SKM-1 (cell line): ENCODE measurements around the gene SMIM11.
"Not testable (repeated sequence)": the region's sequence is repeated elsewhere in the genome, so short reads cannot be mapped to it uniquely, and the experiment has no call there.

Experiments
- DNase-seq: peaks from one replicate; lab custom pipeline; 2025; ENCODE audit not compliant: unreplicated experiment; lab: John Stamatoyannopoulos, UW

Gene SMIM11, protein sequence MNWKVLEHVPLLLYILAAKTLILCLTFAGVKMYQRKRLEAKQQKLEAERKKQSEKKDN

GRCh38 chr21:34374940-34375618 is at the start of gene SMIM11:
Gene SMIM11, plus strand, starts transcription at chr21:34375507. Its CDS starts 3,998 bp downstream, at chr21:34379505.
- not testable (repeated sequence) for DNase-seq

DNA sequence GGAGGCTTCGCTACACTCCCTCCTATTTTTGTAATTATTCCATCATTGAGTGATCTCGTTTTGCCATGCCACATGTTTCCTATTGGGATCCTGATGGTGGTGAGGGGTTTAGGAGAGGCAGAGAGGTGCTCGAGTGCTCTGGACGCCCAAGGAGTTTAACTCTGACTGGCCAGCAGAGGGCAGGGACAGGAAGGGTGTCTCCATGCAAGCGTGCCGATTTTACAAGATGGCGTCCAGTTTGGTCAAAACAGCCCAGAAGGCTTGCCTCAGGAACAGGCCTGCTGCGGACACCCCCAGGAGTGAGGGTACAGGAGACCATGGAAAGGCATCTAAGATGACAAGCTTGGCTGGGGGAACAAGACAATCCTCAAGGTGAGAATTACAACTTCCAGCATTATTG is 45.3 kb upstream of the SMIM11 start:
- DNase-seq = no peak

DNA sequence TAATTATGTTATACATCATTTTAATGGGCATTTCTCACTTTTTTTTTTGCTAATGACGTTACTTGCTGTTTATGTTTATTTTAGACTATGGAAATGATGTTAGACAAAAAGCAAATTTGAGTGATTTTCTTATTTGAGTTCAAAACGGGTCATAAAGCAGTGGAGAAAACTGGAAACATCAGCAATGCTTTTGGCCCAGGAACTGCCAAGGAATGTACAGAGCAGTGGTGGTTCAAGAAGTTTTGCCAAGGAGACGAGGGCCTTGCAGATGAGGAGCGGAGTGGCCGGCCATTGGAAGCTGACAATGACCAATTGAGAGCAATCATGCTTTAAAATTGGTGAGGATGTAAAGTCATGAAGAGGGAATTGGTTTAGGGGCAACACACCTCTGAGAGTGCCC is 43.6 kb upstream of the SMIM11 start:
- no peak for DNase-seq

DNA sequence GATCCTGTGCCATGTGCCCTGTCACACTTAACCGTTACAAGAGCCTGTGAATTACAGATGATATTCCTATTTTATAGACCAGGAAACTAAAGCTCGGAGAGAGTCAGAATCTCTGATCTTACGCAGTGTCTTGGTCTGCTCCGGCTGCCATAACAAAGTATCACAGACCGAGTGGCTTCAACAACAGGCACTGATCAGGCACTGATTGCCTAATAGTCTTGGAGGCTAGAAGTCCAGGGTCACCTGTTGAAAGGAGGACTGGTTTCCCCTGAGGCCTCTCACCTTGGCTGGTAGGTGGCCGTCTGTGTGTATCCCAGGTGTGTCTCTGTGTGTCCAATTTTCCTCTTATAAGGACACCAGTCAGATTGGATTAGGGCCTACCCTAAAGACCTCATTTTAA is 43.0 kb upstream of the SMIM11 start:
- DNase-seq = no peak

DNA sequence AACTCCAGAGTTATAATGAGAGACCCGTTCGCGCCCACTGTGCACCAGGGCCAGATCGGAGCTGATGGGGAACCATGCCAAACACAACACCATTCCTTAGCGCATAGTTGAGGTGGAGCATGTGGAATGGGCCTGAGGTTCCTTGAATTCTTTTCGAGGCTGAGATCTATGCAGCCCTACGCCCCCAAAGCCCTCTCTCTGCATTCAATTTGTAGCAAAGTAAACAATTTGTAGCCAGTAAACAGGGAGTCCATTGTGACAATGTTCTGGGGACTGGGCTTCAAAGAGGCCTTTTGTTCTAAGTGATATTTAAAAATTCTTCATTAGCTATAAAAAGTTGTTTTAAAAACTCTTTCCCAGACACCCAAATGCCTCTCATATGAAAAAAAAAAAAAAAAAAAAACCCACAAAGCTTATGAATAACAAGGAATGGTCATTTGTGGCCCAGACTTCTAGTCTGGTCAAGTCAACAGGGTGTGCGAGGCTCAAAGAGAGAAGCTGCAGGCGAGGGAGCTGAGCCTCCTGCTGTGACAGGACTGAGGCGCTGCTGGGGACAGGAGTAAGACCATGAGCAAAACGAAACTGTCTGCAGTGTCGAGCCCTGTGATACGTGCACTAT is 42.1 kb upstream of the SMIM11 start:
- no peak for DNase-seq

DNA sequence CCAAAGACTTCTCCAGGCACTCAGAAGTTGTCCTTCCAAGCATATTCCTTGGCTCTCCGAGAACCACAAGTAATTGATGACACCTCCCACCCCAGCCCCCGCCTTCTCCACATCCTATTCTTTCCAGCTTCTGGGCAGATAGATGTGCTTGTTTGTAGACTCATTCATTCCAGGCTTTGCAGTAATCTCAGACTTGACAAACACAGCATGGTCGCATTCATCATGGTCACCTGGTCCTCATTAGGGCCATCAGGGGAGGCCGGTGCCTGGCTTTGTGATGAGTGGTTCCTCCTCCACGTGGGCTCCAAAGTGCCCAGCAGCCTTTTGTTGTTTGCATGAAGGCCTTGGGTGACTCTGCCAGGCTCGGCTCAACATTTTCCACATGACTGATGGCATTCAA is 40.0 kb upstream of the SMIM11 start:
- no peak for DNase-seq

DNA sequence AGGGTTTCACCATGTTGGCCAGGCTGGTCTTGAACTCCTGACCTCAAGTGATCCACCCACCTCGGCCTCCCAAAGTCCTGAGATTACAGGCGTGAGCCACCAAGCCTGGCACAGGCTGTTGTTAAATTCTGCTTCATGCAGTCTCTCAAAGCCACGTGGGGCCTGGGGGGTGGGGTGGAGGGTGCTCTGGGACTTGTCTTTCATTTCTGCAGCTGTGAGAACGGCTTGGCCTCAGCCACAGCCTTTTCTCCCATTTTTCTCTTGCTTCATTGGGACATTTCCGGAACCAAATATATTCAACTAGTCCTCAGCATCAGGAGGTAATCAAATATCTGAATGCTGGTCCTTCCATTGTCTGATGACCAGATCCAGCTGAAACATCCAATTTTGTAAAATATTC is 39.1 kb upstream of the SMIM11 start:
- DNase-seq = no peak

- DNase-seq = no peak
These were observed 38.4 kb upstream of the SMIM11 start for GRCh38 chr21:34336756-34337391.

DNA sequence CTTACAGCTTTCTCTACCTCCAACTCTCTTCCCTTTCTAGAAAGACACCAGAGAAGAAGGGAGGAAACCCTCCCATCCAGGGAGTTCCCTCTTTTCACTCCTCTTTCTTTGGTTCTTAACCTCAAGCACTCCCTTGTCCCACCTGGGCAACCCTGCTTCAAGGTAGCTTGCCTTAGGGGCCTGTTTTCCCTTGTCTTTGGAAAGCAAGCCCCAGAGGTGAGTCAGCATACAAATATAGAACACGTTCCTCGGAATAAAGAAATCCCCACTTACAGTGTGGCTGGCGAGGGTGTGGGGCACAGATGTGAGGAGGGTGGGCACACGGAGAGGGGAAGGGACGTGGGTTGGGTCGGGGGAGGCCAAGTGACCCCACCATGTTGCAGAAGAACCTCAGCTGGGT is 37.6 kb upstream of the SMIM11 start:
- no peak for DNase-seq

GRCh38 chr21:34338226-34338625 is 37.1 kb upstream of the SMIM11 start:
- no peak for DNase-seq

DNA sequence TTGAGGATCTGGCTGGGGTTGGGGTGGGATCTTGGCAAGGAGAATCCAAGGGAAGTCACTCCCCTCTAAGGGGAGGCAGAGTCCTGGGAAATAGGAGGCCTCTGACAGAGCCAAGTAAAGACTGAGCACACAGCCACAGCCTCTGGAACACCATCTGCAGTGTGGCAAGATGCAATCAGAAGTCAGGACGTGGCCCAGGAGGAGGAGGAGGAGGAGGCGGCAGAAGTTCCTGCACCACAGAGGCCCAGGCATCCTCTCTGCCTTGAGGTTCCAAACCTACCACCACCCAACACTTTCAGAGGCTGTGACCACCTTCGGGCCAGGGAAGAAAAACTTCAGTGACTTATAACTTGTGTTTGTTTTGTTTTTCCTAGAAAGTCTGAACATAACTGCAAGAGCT is 35.2 kb upstream of the SMIM11 start:
- no peak for DNase-seq

GRCh38 chr21:34342476-34342875 is 32.8 kb upstream of the SMIM11 start:
- DNase-seq = no peak

DNA sequence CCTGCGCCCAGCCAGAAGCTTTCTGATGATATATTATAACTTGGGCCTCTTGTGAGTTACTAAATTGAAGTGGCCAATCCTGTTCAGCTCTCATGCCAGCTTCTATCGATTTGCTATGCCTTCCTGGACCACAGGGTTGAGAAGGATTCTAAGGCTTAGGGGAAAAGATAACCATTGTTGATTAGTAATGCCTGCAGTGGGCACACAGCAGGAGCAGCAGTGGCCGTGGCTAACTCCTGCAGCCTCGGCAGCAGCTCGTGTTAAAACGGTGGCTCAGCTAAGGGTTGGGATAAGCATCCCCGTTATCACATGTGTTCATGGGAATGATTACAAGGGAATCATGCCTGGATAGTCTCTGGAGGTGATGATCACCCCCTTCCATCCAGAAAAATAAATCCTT is 32.0 kb upstream of the SMIM11 start:
- no peak for DNase-seq

GRCh38 chr21:34343838-34344381 is 31.4 kb upstream of the SMIM11 start:
- no peak for DNase-seq

DNA sequence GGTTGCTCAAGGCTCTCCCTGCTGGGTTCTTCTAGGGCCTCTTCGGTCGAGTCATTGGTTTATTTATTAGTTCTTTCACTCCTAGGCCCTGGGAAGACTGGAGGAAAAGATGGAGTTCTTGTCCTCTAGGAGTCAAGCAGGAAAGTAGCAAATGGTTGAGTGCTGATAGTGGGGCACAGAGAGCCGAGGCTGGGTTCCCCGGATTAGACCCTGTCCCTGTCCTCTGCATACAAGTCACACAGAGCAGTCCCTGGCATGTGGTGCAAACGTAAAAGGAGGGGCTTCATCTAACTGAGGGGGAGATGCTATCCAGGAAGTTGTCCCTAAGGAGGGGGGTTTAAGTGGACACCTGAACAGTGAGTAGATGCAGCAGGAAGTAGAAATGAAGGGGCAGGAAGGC is 30.7 kb upstream of the SMIM11 start:
- no peak for DNase-seq

- DNase-seq = no peak
These were observed 30.0 kb upstream of the SMIM11 start for GRCh38 chr21:34345091-34345871.

- no peak for DNase-seq
These were observed 29.4 kb upstream of the SMIM11 start for GRCh38 chr21:34345892-34346291.

DNA sequence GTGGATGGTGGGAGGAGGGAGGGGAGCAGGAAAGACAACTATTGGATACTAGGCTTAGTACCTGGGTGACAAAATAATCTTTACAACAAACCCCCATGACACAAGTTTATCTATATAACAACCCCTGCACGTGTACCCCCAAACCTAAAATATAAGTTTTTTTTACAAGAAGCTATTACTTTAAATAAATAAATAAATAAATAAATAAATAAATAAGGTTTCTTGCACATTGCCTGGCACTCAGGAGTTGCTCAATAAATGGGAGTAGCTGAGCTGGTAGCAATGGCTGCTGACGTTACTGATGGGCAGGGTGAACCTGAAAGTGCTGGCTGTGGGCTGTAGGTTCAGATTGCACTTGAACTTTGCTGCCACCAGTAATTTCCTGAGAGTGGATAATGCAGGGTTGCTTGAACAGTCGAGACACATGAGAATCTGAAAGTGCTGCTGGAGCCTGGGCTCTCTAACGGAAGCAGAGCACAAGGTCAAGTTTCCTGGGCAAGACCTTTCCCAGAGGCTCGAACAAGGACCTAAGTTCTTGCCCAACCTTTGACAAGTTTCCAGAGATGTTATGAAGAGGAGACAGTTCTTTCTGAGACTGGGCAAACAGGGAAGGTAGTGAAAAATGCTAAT is 26.3 kb upstream of the SMIM11 start:
- DNase-seq = no peak

DNA sequence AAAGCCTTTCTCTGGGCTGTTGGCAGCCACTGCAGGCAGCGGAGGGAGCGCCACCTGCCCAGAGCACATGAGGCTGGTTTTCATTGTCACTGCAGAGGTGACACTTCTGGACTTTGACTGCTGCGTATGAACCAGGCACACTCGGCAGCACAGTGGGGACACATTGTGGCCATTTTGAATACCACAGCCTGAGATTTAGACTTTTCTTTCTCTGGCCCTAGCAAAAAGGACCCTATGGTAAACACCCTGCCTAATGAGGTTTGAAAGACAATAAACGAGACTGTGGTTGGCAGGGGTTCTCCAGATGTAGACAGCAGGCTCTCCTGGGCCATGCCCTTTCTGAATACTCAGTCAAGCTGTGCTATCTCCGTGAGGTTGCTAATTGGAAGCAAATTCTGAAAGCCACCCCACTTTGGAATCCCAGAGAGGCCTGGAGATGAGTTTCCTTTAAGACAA is 23.5 kb upstream of the SMIM11 start:
- peak; percentile 46 for DNase-seq

DNA sequence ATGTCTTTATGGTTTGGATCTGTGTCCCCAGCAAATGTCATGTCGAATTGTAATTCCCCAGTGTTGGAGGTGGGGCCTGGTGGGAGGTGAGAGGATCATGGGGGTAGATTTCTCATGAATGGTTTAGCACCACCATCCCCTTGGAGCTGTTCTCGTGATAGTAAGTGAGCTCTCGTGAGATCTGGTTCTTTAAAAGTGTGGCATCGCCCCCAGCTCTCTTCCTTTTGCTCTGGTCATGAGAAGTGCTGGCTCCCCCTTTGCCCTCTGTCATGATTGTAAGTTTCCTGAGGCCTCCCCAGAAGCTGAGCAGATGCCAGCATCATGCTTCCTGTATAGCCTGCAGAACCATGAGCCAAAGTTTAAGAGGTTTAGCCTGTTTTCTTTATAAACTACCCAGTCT is 22.8 kb upstream of the SMIM11 start:
- no peak for DNase-seq

DNA sequence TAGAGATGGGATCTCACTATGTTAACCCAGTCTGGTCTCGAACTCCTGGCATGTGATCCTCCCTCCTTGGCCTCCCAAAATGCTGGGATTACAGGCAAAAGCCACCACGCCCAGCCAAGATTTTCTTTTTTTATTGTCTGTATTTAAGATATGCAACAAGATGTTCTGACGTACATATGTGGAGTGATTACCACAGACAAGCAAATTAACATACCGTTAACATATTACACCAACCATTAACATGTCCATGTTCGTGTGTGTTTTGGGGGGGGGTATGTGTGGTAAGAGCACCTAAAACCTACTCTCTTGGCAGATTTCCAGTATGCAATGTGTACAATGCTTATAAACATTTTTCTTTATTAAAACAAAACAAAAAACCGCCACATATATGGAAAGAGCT is 22.1 kb upstream of the SMIM11 start:
- no peak for DNase-seq
